Measurements from ENCODE around the gene HRAS.

GRCh38 chr11:528166-528814 is 7.1 kb downstream of the HRAS start:
- no peak for TF ChIP-seq POLR2A (IDR thresholded peaks at IDR 0.05)
- TF ChIP-seq CTCF (IDR thresholded peaks at IDR 0.05) = no peak
- TF ChIP-seq EP300 (IDR thresholded peaks at IDR 0.05) = no peak
- TF ChIP-seq POLR2AphosphoS5 (IDR thresholded peaks at IDR 0.05) = no peak

All from gastroesophageal sphincter (tissue), 3 donors.